WTC11 (cell line): ENCODE measurements around the gene IQCF6. TPM values are rescaled to one million over a fixed set of nuclear protein-coding genes. Genes with fewer than 3 reads are reported as not detected.
A peak's percentile ranks its signal among the peaks of the same experiment; 100 is the strongest.

Experiments used
- ATAC-seq: fragments of 200-7000 bp; cut with Tn5 transposase; 2 replicates; pipeline ENCODE4 v1.10.0; 2021; ENCODE audit warnings: mild to moderate bottlenecking, moderate library complexity
- CTCF ChIA-PET: fragments of 300-600 bp; sonication (Branson Sonifier 250); formaldehyde crosslinking; loops from one replicate; lab custom pipeline; 2021; ENCODE audit warnings: antibody characterized with exemption; lab: Charles Lee
- POLR2A ChIA-PET: fragments of 350-600 bp; sonication (Branson Sonifier 250); formaldehyde crosslinking; loops from one replicate; lab custom pipeline; 2021; ENCODE audit warnings: antibody characterized with exemption; lab: Charles Lee
- DNase-seq: peaks from one replicate; pipeline ENCODE4 v3.0.0; 2021; ENCODE audit warnings: low spot score
- H3K27ac Mint-ChIP-seq: 2 replicates; pipeline ENCODE4 v1.8.0; 2021; ENCODE audit warnings: mixed read lengths
- H3K27me3 Mint-ChIP-seq: 2 replicates; pipeline ENCODE4 v1.8.0; 2021; ENCODE audit warnings: low read depth, mild to moderate bottlenecking, moderate library complexity, mixed read lengths
- H3K36me3 Mint-ChIP-seq: 2 replicates; pipeline ENCODE4 v1.8.0; 2021; ENCODE audit warnings: mixed read lengths
- H3K4me1 Mint-ChIP-seq: 2 replicates; pipeline ENCODE4 v1.8.0; 2022; ENCODE audit warnings: mixed read lengths
- H3K4me3 Mint-ChIP-seq: 2 replicates; pipeline ENCODE4 v1.8.0; 2021; ENCODE audit warnings: mild to moderate bottlenecking, moderate library complexity, mixed read lengths
- H3K9me3 Mint-ChIP-seq: 2 replicates; pipeline ENCODE4 v1.8.0; 2021; ENCODE audit warnings: mixed read lengths
- ARID4B ChIP-seq: sonication (generic); formaldehyde crosslinking; IDR thresholded peaks from 2 replicates; pipeline ENCODE4 v1.8.0; 2023; ENCODE audit warnings: missing genetic modification reagents, mild to moderate bottlenecking, borderline replicate concordance
- ATF6 ChIP-seq: sonication (generic); formaldehyde crosslinking; IDR thresholded peaks from 2 replicates; pipeline ENCODE4 v1.8.1; 2023; ENCODE audit warnings: mild to moderate bottlenecking, missing genetic modification reagents
- ESRRA ChIP-seq: sonication (generic); formaldehyde crosslinking; IDR thresholded peaks from 2 replicates; pipeline ENCODE4 v1.8.1; 2022; ENCODE audit warnings: mild to moderate bottlenecking, missing genetic modification reagents, borderline replicate concordance
- FOXK1 ChIP-seq: sonication (generic); formaldehyde crosslinking; IDR thresholded peaks from 2 replicates; pipeline ENCODE4 v1.8.0; 2022; ENCODE audit warnings: mild to moderate bottlenecking, moderate library complexity, missing genetic modification reagents
- FOXP1 ChIP-seq: sonication (generic); formaldehyde crosslinking; IDR thresholded peaks from 2 replicates; pipeline ENCODE4 v1.8.0; 2022; ENCODE audit warnings: missing genetic modification reagents, mild to moderate bottlenecking, moderate library complexity, borderline replicate concordance
- GRHL2 ChIP-seq: fragments of 250-450 bp; sonication (Bioruptor Pico); IDR thresholded peaks from 2 replicates; pipeline ENCODE4 v1.8.0; 2022; ENCODE audit warnings: mild to moderate bottlenecking, moderate library complexity; ENCODE audit not compliant: insufficient replicate concordance, severe bottlenecking
- HMGA2 ChIP-seq: fragments of 250-450 bp; sonication (Bioruptor Pico); IDR thresholded peaks from 2 replicates; pipeline ENCODE4 v1.4.0; 2021; ENCODE audit warnings: mild to moderate bottlenecking, moderate library complexity
- JAZF1 ChIP-seq: fragments of 250-450 bp; sonication (Bioruptor Pico); IDR thresholded peaks from 2 replicates; pipeline ENCODE4 v1.9.0; 2021; ENCODE audit warnings: moderate library complexity, mild to moderate bottlenecking, inconsistent platforms
- MXD4 ChIP-seq: fragments of 250-450 bp; sonication (Bioruptor Pico); IDR thresholded peaks from 2 replicates; pipeline ENCODE4 v1.8.0; 2021; ENCODE audit warnings: mild to moderate bottlenecking, moderate library complexity, borderline replicate concordance
- PRRX2 ChIP-seq: fragments of 250-450 bp; sonication (Bioruptor Pico); IDR thresholded peaks from 2 replicates; pipeline ENCODE4 v1.8.0; 2021; ENCODE audit warnings: mild to moderate bottlenecking
- SMAD3 ChIP-seq: sonication (generic); formaldehyde crosslinking; IDR thresholded peaks from 2 replicates; pipeline ENCODE4 v1.8.0; 2022; ENCODE audit warnings: missing genetic modification reagents, mild to moderate bottlenecking, borderline replicate concordance
- TEAD1 ChIP-seq: sonication (generic); formaldehyde crosslinking; IDR thresholded peaks from 2 replicates; pipeline ENCODE4 v1.8.0; 2022; ENCODE audit warnings: mild to moderate bottlenecking, missing genetic modification reagents
- USF2 ChIP-seq: sonication (generic); formaldehyde crosslinking; IDR thresholded peaks from 2 replicates; pipeline ENCODE4 v1.8.1; 2023; ENCODE audit warnings: mild to moderate bottlenecking, missing genetic modification reagents, moderate library complexity
- ZNF232 ChIP-seq: sonication (generic); formaldehyde crosslinking; IDR thresholded peaks from 2 replicates; pipeline ENCODE4 v1.8.0; 2022; ENCODE audit warnings: mild to moderate bottlenecking, missing genetic modification reagents
- total RNA-seq: library from RNA; stranded (reverse); gene quantifications from 3 replicates; pipeline ENCODE4 v1.2.3, GENCODE V29; 2021
- TF ChIP-seq, protein P1 (sequence below): fragments of 250-450 bp; sonication (Bioruptor Pico); IDR thresholded peaks from 2 replicates; pipeline ENCODE4 v1.9.0; 2021; ENCODE audit warnings: mild to moderate bottlenecking
- TF ChIP-seq, protein P2 (sequence below): sonication (generic); formaldehyde crosslinking; IDR thresholded peaks from 2 replicates; pipeline ENCODE4 v1.8.1; 2023; ENCODE audit warnings: mild to moderate bottlenecking, missing genetic modification reagents, borderline replicate concordance
- TF ChIP-seq, protein P3 (sequence below): sonication (generic); formaldehyde crosslinking; IDR thresholded peaks from 2 replicates; pipeline ENCODE4 v1.8.1; 2022; ENCODE audit warnings: mild to moderate bottlenecking, moderate library complexity, missing genetic modification reagents
- TF ChIP-seq, protein P4 (sequence below): fragments of 250-450 bp; sonication (Bioruptor Pico); IDR thresholded peaks from 2 replicates; pipeline ENCODE4 v1.9.0; 2021; ENCODE audit warnings: mild to moderate bottlenecking

IQCF6 gene
- total RNA-seq, 1 experiment from 2014 or later = not detected

GRCh38 chr3:51828297-51828696 lies 49.3 kb upstream of the IQCF6 start (continued):
- TF ChIP-seq ARID4B (CRISPR knock-in tag) = no peak
- no peak for TF ChIP-seq USF2 (CRISPR knock-in tag)
- TF ChIP-seq, protein P1, sequence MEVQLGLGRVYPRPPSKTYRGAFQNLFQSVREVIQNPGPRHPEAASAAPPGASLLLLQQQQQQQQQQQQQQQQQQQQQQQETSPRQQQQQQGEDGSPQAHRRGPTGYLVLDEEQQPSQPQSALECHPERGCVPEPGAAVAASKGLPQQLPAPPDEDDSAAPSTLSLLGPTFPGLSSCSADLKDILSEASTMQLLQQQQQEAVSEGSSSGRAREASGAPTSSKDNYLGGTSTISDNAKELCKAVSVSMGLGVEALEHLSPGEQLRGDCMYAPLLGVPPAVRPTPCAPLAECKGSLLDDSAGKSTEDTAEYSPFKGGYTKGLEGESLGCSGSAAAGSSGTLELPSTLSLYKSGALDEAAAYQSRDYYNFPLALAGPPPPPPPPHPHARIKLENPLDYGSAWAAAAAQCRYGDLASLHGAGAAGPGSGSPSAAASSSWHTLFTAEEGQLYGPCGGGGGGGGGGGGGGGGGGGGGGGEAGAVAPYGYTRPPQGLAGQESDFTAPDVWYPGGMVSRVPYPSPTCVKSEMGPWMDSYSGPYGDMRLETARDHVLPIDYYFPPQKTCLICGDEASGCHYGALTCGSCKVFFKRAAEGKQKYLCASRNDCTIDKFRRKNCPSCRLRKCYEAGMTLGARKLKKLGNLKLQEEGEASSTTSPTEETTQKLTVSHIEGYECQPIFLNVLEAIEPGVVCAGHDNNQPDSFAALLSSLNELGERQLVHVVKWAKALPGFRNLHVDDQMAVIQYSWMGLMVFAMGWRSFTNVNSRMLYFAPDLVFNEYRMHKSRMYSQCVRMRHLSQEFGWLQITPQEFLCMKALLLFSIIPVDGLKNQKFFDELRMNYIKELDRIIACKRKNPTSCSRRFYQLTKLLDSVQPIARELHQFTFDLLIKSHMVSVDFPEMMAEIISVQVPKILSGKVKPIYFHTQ = no peak
- TF ChIP-seq JAZF1 (CRISPR knock-in tag) = no peak
- TF ChIP-seq, protein P2, sequence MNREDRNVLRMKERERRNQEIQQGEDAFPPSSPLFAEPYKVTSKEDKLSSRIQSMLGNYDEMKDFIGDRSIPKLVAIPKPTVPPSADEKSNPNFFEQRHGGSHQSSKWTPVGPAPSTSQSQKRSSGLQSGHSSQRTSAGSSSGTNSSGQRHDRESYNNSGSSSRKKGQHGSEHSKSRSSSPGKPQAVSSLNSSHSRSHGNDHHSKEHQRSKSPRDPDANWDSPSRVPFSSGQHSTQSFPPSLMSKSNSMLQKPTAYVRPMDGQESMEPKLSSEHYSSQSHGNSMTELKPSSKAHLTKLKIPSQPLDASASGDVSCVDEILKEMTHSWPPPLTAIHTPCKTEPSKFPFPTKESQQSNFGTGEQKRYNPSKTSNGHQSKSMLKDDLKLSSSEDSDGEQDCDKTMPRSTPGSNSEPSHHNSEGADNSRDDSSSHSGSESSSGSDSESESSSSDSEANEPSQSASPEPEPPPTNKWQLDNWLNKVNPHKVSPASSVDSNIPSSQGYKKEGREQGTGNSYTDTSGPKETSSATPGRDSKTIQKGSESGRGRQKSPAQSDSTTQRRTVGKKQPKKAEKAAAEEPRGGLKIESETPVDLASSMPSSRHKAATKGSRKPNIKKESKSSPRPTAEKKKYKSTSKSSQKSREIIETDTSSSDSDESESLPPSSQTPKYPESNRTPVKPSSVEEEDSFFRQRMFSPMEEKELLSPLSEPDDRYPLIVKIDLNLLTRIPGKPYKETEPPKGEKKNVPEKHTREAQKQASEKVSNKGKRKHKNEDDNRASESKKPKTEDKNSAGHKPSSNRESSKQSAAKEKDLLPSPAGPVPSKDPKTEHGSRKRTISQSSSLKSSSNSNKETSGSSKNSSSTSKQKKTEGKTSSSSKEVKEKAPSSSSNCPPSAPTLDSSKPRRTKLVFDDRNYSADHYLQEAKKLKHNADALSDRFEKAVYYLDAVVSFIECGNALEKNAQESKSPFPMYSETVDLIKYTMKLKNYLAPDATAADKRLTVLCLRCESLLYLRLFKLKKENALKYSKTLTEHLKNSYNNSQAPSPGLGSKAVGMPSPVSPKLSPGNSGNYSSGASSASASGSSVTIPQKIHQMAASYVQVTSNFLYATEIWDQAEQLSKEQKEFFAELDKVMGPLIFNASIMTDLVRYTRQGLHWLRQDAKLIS (CRISPR knock-in tag) = no peak
- no peak for TF ChIP-seq FOXP1
- no peak for TF ChIP-seq FOXK1
- no peak for TF ChIP-seq ESRRA (CRISPR knock-in tag)
- TF ChIP-seq, all 79 proteins: peak for 0

GRCh38 chr3:51819709-51820406 lies 40.8 kb upstream of the IQCF6 start:
- ATAC-seq = peak; percentile 99
- peak; percentile 82 for DNase-seq
- POLR2A ChIA-PET = interaction anchor here (1.9 kb wide), 1 partner anchor 101 kb away, joined by 5 read pairs; no protein-coding TSS in a partner anchor
- 0 out of 2 replicates have a peak, but pooled peaks cover 4% of the 10 kb centered on the region for H3K4me1 Mint-ChIP-seq
- H3K9me3 Mint-ChIP-seq = peaks cover 14% of the 10 kb centered on the region
- H3K36me3 Mint-ChIP-seq = peaks cover 3% of the 10 kb centered on the region; the same call in 1 of the 2 replicates
- H3K27me3 Mint-ChIP-seq = peaks cover 13% of the 10 kb centered on the region
- H3K27ac Mint-ChIP-seq = no peak overlapping the region
- CTCF ChIA-PET = interaction anchor here (0.6 to 3.0 kb wide), 66 partner anchors 8 to 320 kb away, joined by 3 to 99 read pairs (median 6); partner anchors contain the start of genes ABHD14B, DCAF1, GRM2 and IQCF6
- no peak overlapping the region for H3K4me3 Mint-ChIP-seq
- TF ChIP-seq ATF6 (CRISPR knock-in tag) (no peak), ZNF232 (CRISPR knock-in tag) (no peak), TEAD1 (CRISPR knock-in tag) (peak; percentile 74), HMGA2 (CRISPR knock-in tag) (no peak), MXD4 (CRISPR knock-in tag) (no peak), GRHL2 (CRISPR knock-in tag) (no peak), PRRX2 (no peak), SMAD3 (no peak)
- TF ChIP-seq, protein P3, sequence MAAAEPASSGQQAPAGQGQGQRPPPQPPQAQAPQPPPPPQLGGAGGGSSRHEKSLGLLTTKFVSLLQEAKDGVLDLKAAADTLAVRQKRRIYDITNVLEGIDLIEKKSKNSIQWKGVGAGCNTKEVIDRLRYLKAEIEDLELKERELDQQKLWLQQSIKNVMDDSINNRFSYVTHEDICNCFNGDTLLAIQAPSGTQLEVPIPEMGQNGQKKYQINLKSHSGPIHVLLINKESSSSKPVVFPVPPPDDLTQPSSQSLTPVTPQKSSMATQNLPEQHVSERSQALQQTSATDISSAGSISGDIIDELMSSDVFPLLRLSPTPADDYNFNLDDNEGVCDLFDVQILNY (CRISPR knock-in tag) = no peak
- TF ChIP-seq, protein P4, sequence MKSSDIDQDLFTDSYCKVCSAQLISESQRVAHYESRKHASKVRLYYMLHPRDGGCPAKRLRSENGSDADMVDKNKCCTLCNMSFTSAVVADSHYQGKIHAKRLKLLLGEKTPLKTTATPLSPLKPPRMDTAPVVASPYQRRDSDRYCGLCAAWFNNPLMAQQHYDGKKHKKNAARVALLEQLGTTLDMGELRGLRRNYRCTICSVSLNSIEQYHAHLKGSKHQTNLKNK = no peak
